Epithelial cell of proximal tubule (primary cell): ENCODE measurements around the gene GALNT9. TPM values are rescaled to one million over a fixed set of nuclear protein-coding genes. Genes with fewer than 3 reads are reported as not detected.
A peak's percentile ranks its signal among the peaks of the same experiment; 100 is the strongest.

Experiments used
- DNase-seq: peaks from one replicate; pipeline ENCODE4 v3.0.0-alpha.2; 2011; ENCODE audit warnings: low read depth
- H3K4me3 ChIP-seq: 2 replicates; pipeline ENCODE4 v1.5.1; 2011; ENCODE audit warnings: low read depth, mild to moderate bottlenecking, low read length
- total RNA-seq: library from RNA; depleted of rRNA; stranded (reverse); fragments of >200 nt; gene quantifications from 2 replicates; pipeline ENCODE4 v1.2.3, GENCODE V29; 2015
- TF ChIP-seq, protein P1 (sequence below): conservative IDR thresholded peaks from 2 replicates; pipeline ENCODE4 v1.5.1; 2012; ENCODE audit warnings: low read depth, mild to moderate bottlenecking, low read length

The GALNT9 gene
- total RNA-seq, 1 donor from 2014 or later, result not detected

- DNase-seq, result no peak
- TF ChIP-seq, protein P1, sequence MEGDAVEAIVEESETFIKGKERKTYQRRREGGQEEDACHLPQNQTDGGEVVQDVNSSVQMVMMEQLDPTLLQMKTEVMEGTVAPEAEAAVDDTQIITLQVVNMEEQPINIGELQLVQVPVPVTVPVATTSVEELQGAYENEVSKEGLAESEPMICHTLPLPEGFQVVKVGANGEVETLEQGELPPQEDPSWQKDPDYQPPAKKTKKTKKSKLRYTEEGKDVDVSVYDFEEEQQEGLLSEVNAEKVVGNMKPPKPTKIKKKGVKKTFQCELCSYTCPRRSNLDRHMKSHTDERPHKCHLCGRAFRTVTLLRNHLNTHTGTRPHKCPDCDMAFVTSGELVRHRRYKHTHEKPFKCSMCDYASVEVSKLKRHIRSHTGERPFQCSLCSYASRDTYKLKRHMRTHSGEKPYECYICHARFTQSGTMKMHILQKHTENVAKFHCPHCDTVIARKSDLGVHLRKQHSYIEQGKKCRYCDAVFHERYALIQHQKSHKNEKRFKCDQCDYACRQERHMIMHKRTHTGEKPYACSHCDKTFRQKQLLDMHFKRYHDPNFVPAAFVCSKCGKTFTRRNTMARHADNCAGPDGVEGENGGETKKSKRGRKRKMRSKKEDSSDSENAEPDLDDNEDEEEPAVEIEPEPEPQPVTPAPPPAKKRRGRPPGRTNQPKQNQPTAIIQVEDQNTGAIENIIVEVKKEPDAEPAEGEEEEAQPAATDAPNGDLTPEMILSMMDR, result no peak
- H3K4me3 ChIP-seq, result no peak overlapping the region
Measured at GRCh38 chr12:132329720-132330548, 545 bp upstream of the GALNT9 start.

DNA sequence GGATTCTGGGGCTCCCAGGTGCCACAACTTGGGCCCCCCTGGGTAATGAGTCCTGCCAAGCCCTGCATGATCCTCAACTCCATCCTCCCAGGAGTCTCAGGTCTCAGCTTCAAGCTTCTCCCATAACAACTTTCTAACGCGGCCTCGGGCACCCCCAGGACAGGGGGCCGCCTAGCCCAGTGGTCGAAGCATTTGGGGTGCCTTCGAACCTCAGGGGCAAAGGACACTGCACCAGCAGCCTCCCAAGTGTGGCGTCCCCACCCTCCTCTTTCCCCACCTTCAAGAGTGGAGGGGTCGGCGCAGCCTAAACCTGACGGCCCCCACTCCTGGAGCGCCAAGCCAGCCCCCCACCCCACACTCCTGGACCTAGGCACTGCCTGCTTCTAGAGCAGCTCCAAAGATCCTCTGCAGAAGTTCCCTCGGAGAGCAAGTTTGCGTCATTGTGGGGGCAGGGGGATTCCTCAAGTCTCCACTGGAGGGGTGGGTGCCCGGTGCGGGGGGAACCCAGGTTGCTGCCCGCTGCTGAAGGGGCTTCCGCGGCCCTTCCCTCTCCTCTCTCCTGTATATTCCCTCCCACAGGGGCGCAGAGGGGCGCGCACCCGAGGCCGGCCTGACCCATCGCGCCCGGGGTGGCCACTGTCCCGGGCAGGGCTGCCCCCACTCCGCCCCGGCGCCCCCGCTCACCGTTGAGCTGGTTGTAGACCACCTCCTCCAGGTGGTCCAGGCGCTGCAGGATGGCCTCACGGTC is 933 bp downstream of the GALNT9 start:
- H3K4me3 ChIP-seq, result peak overlapping the region; percentile 27
- TF ChIP-seq, protein P1, result no peak
- no peak for DNase-seq

GRCh38 chr12:132327336-132328171 is 1.8 kb downstream of the GALNT9 start:
- TF ChIP-seq, protein P1, result no peak
- DNase-seq, result peak; percentile 73
- H3K4me3 ChIP-seq, result peak overlapping the region; percentile 27

DNA sequence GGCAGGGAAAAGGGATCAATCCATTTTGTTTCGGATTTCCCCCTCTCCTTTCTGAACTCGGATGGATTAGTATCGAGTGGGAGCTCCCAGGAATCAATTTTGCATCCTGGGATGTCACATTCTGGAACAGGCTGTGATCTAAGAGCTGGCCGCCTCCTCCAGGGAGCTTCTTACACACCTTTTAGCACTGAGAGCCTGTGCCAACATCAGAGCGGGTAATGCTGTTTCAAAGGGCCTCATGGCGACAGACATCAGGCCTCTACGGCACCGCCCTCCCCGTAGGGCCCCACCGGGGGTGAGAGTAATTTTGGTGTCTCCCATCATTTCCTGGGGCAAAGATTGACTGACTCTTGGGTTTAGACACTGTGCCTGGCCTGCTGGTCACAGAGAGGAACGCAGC is 2.7 kb downstream of the GALNT9 start:
- DNase-seq, result no peak
- TF ChIP-seq, protein P1, result no peak
- H3K4me3 ChIP-seq, result no peak overlapping the region

GRCh38 chr12:132325733-132326130 is 3.7 kb downstream of the GALNT9 start:
- DNase-seq, result no peak
- TF ChIP-seq, protein P1, result no peak
- H3K4me3 ChIP-seq, result no peak overlapping the region

DNA sequence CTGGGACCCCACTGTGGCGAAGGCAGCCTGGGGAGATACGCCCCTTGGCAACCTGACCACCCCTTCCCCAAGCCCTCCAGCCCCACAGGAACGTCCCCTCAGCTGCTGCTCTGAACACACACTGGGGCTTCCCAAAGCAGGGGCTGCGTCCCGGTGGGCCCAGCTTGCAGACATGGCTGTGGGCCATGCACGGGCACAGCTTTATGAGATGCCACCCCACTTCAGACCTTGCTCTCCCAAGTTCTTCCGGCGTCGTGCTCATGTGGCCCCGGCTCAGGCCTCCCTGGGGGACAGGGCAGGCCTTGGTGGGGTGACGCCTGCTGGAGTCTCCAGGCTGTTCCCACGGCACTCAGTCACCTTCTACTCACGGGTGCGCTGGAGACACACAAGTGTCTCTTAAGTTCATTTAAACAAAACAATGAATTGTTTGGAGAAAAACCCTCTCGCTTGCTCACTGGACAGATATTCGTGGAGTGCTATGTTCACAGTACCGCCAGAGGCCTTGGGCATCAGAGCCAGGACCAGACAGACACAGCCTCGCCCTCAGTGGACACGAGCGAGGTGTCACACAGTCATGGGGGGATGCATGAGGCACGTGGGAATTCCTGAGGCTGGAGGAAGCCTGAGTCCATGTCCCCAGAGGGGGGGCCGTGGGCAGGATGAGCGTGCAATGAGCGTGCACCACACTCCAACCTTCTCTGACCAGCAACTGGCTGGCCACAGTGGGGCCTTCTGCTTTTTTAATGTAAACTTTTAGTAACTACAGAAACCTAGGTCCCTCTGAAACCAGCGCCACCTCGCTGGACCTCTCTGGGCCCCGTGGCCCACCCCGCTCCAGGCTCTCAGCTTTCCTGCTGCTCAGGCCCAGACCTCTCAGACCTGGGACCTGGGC is 4.3 kb downstream of the GALNT9 start:
- H3K4me3 ChIP-seq, result no peak overlapping the region
- TF ChIP-seq, protein P1, result no peak
- no peak for DNase-seq
